CD4-positive, alpha-beta memory T cell (primary cell): ENCODE measurements around the gene CFAP97D2. TPM values are rescaled to one million over a fixed set of nuclear protein-coding genes. Genes with fewer than 3 reads are reported as not detected.
"Not testable (repeated sequence)": the region's sequence is repeated elsewhere in the genome, so short reads cannot be mapped to it uniquely, and the experiment has no call there.

Source experiments
- CTCF ChIA-PET: fragments of 350-600 bp; sonication (Branson Sonifier 250); formaldehyde crosslinking; loops from one replicate; lab custom pipeline; 2021; ENCODE audit warnings: inconsistent platforms; ENCODE audit not compliant: partially characterized antibody; lab: Charles Lee
- POLR2A ChIA-PET: fragments of 350-600 bp; sonication (Branson Sonifier 250); formaldehyde crosslinking; loops from one replicate; lab custom pipeline; 2021; ENCODE audit not compliant: partially characterized antibody; lab: Charles Lee
- DNase-seq, 5 donors: peaks; one replicate each; pipeline versions ENCODE4 v3.0.0 to v3.0.0-alpha.2; 2020 to 2022; ENCODE audit warnings: mixed read lengths in 1 of 5
- H3K27ac ChIP-seq: one replicate; pipeline ENCODE4 v1.7.0; 2013; ENCODE audit warnings: low read depth, low read length
- H3K27me3 ChIP-seq: 2 replicates; pipeline ENCODE4 v1.7.0; 2013; ENCODE audit warnings: mild to moderate bottlenecking, low read length, moderate library complexity; ENCODE audit not compliant: insufficient read depth
- H3K36me3 ChIP-seq: 2 replicates; pipeline ENCODE4 v1.7.0; 2013; ENCODE audit warnings: mild to moderate bottlenecking, low read length, moderate library complexity; ENCODE audit not compliant: insufficient read depth
- H3K4me1 ChIP-seq: 2 replicates; pipeline ENCODE4 v1.7.0; 2013; ENCODE audit warnings: mild to moderate bottlenecking, low read length, moderate library complexity; ENCODE audit not compliant: insufficient read depth
- H3K4me3 ChIP-seq, 2 donors: one replicate each; pipeline ENCODE4 v1.7.0; 2013; ENCODE audit warnings: low read length in 2 of 2, mild to moderate bottlenecking in 1 of 2
- H3K9me3 ChIP-seq, 2 donors: one replicate each; pipeline ENCODE4 v1.7.0; 2013; ENCODE audit warnings: low read length in 2 of 2, control low read depth in 1 of 2; ENCODE audit not compliant: control insufficient read depth in 1 of 2
- H3K27ac Mint-ChIP-seq, 7 donors: one replicate each; pipeline ENCODE4 v1.8.0; 2020 to 2021; ENCODE audit warnings: mixed read lengths in 7 of 7, mild to moderate bottlenecking in 6 of 7, inconsistent platforms in 3 of 7, moderate library complexity in 3 of 7
- H3K27me3 Mint-ChIP-seq, 2 donors: one replicate each; pipeline ENCODE4 v1.8.0; 2020 to 2021; ENCODE audit warnings: mixed read lengths in 2 of 2
- H3K36me3 Mint-ChIP-seq, 2 donors: one replicate each; pipeline ENCODE4 v1.8.0; 2020 to 2021; ENCODE audit warnings: mixed read lengths in 2 of 2, inconsistent platforms in 1 of 2, mild to moderate bottlenecking in 1 of 2
- H3K4me1 Mint-ChIP-seq, 4 donors: one replicate each; pipeline ENCODE4 v1.8.0; 2020 to 2021; ENCODE audit warnings: mixed read lengths in 4 of 4, mild to moderate bottlenecking in 1 of 4
- H3K4me3 Mint-ChIP-seq, 8 donors: one replicate each; pipeline ENCODE4 v1.8.0; 2020 to 2021; ENCODE audit warnings: mixed read lengths in 8 of 8, mild to moderate bottlenecking in 7 of 8, moderate library complexity in 6 of 8, inconsistent platforms in 3 of 8
- H3K9me3 Mint-ChIP-seq, 8 donors: one replicate each; pipeline ENCODE4 v1.8.0; 2020 to 2021; ENCODE audit warnings: mixed read lengths in 8 of 8, mild to moderate bottlenecking in 5 of 8, inconsistent platforms in 3 of 8, moderate library complexity in 1 of 8
- intact Hi-C: fragments of 100-400 bp; cut with micrococcal nuclease; formaldehyde crosslinking; loops from one replicate; pipeline ENCODE4 v1.15.1; 2023
- polyA plus RNA-seq, 2 donors: library from polyadenylated mRNA; unstranded; fragments of 300-500 nt; fragmentation: Illumina TruSeq; gene quantifications; one replicate each; pipeline ENCODE4 v1.2.3, GENCODE V29; 2021
- total RNA-seq, 2 experiments: library from RNA; stranded (reverse); gene quantifications; one replicate each; pipeline ENCODE4 v1.2.3, GENCODE V29; 2021

CFAP97D2 gene
- total and polyA plus RNA-seq, 4 experiments from 2014 or later = not detected

DNA sequence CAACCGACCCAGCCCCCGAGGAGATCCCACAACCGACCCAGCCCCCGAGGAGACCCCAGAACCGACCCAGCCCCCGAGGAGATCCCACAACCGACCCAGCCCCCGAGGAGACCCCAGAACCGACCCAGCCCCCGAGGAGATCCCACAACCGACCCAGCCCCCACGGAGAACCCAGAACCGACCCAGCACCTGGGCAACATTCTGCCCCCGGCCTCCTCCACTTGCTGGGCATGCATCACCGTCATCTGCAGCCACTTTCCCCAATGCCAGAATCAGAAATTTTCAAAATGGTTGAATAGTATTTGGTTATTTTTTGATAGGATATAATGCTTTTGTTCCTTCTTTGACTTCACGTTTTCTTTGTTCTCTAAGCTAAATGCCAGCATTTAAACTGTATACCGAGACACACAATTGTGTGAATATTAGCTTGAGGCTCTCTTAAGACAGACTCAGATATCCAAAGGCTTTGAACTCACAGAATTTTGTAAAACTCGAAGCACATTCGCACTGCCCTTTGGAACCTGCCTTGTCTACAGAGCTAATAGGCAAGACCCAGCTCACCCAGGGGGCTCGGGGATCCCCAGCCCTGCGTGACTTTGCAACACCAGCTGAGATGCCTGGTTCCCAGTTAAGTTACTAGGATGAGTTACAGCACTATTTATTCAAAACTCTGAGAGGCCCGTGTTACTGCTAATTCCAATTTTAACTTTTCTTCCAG is 31.1 kb upstream of the CFAP97D2 start:
- H3K36me3 Mint-ChIP-seq = peaks cover 7% of the 10 kb centered on the region in 2 donors
- ChIA-PET CTCF (interaction anchor here (0.6 to 1.6 kb wide), 11 partner anchors 8 to 78 kb away, joined by 3 to 11 read pairs (median 4); no protein-coding TSS in a partner anchor), POLR2A (interaction anchor here (0.8 to 1.6 kb wide), 23 partner anchors 8 to 134 kb away, joined by 3 to 87 read pairs (median 5); partner anchors contain the start of genes RASA3 and UPF3A)
- H3K9me3 Mint-ChIP-seq = peaks cover 0 to 2% (median 0%) of the 10 kb centered on the region in 8 donors
- H3K4me1 ChIP-seq = peaks cover 98% of the 10 kb centered on the region
- intact Hi-C loops = loop anchor here (1.0 to 5.0 kb wide), 4 partner anchors 14 to 78 kb away; no protein-coding TSS in a partner anchor
- peak overlapping the region; percentile 95 to 100 (median 100) for H3K27ac Mint-ChIP-seq
- H3K27ac ChIP-seq = peak overlapping the region; percentile 81
- H3K27me3 Mint-ChIP-seq = no peaks in the 10 kb centered on the region
- peaks cover 63 to 82% (median 78%) of the 10 kb centered on the region in 4 donors for H3K4me1 Mint-ChIP-seq
- no peak for DNase-seq
- no peaks in the 10 kb centered on the region for H3K9me3 ChIP-seq
- H3K36me3 ChIP-seq = no peaks in the 10 kb centered on the region
- H3K27me3 ChIP-seq = no peaks in the 10 kb centered on the region
- H3K4me3 Mint-ChIP-seq = peak overlapping the region; percentile 41 to 93 (median 78)
- peak overlapping the region in 1 of 2 donors; percentile 6 for H3K4me3 ChIP-seq

DNA sequence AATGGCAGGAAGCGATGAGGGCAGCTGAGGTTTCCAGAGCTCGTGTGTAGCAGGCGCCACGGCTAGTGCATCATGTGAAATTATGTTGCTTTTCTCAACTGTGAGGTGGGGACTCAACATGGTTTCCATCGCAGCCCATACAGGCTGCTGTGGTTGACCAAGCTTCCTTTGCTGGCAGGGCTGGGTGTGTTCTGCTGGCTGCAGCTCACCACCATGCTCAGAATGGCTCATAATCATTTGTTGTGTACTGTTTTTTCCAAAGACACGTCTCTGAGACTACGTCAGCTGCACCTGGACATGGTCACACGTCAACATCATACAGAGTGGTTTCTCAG is 30.6 kb upstream of the CFAP97D2 start:
- intact Hi-C loops = loop anchor here (1.0 to 5.0 kb wide), 4 partner anchors 14 to 78 kb away; no protein-coding TSS in a partner anchor
- Mint-ChIP-seq H3K27ac (peak overlapping the region; percentile 95 to 100 (median 100)), H3K27me3 (no peaks in the 10 kb centered on the region), H3K36me3 (peaks cover 7% of the 10 kb centered on the region in 2 donors), H3K4me1 (peaks cover 67 to 88% (median 82%) of the 10 kb centered on the region in 4 donors), H3K9me3 (peaks cover 0 to 2% (median 0%) of the 10 kb centered on the region in 8 donors), H3K4me3 (peak overlapping the region; percentile 57 to 93 (median 78))
- peak; percentile 93 to 98 (median 96) for DNase-seq
- Histone ChIP-seq H3K36me3 (no peaks in the 10 kb centered on the region), H3K27ac (peak overlapping the region; percentile 81), H3K9me3 (no peaks in the 10 kb centered on the region), H3K4me3 (peak overlapping the region in 1 of 2 donors; percentile 6), H3K4me1 (peaks cover 95% of the 10 kb centered on the region), H3K27me3 (no peaks in the 10 kb centered on the region)
- CTCF ChIA-PET = interaction anchor here (0.6 to 1.6 kb wide), 11 partner anchors 8 to 78 kb away, joined by 3 to 11 read pairs (median 4); no protein-coding TSS in a partner anchor
- POLR2A ChIA-PET = interaction anchor here (0.8 to 1.6 kb wide), 23 partner anchors 8 to 133 kb away, joined by 3 to 87 read pairs (median 5); partner anchors contain the start of genes RASA3 and UPF3A

DNA sequence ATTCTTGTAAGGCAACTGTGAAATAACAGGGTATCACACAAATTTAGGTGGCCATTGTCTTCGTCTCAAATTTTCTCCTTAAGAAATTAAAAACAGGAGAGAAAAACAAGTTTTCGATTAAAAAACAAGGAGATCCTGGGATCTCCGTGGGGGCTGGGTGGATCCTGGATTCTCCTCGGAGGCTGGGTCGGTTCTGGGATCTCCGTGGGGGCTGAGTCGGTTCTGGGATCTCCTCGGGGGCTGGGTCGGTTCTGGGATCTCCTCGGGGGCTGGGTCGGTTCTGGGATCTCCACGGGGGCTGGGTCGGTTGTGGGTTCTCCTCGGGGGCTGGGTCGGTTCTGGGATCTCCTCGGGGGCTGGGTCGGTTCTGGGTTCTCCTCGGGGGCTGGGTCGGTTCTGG is 30.2 kb upstream of the CFAP97D2 start:
- peaks cover 70 to 92% (median 84%) of the 10 kb centered on the region in 4 donors for H3K4me1 Mint-ChIP-seq
- intact Hi-C loops = loop anchor here (1.0 to 5.0 kb wide), 4 partner anchors 13 to 77 kb away; no protein-coding TSS in a partner anchor
- H3K27me3 Mint-ChIP-seq, H3K27me3 ChIP-seq, H3K9me3 Mint-ChIP-seq, DNase-seq, H3K36me3 ChIP-seq, H3K36me3 Mint-ChIP-seq, H3K4me3 ChIP-seq, H3K9me3 ChIP-seq: not testable (repeated sequence)
- POLR2A ChIA-PET = interaction anchor here (0.9 to 1.6 kb wide), 17 partner anchors 9 to 83 kb away, joined by 3 to 87 read pairs (median 7); partner anchors contain the start of gene RASA3
- CTCF ChIA-PET = interaction anchor here (0.8 to 1.6 kb wide), 7 partner anchors 11 to 77 kb away, joined by 3 to 11 read pairs (median 4); no protein-coding TSS in a partner anchor
- H3K27ac ChIP-seq = peak overlapping the region; percentile 81
- peak overlapping the region; percentile 95 to 100 (median 100) for H3K27ac Mint-ChIP-seq
- H3K4me3 Mint-ChIP-seq = peak overlapping the region; percentile 57 to 93 (median 80)
- H3K4me1 ChIP-seq = peaks cover 95% of the 10 kb centered on the region

DNA sequence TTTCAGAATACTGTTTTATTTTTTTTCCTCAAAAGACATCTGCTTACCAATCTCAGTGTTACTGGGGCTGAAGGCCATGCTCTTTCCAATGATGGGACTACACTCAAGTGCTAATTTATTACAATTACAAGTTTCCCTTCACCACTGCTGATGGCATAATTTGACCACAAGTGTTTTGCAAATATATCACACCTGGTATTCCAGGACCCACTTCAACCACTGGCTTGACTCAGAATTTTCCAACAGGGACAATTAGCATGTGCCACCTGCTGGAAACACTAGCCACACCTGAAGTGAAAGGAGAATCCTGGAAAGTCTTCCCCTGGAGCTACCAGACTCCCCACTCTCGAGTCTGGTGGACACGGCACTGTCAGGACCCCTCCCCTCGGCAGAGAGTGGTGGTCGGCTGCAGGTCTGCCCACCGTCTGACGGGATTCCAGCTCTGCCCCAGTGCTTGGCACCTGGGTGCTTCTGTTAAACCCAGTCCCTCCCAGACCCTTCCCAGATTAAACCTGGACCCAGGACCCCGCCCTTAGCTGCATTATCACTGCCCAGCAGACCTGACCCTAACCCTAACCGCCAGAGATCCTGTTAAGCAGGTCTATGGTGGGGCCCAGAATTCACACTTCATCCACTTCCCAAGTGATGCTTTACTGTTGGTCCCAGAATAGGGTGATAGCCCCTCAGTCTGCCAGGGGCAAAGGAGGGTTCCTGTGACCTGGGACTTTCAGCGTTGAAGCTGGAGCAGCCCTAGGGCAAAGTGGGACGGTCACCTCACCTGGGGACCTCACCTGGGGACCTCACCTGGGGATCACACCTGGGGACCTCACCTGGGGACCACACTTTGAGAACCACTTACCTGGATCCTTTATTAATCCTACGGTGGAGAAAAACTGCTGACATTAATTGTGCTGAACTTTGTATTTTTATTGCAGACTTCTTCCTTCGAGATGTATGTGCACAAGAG is 29.0 kb upstream of the CFAP97D2 start:
- no peaks in the 10 kb centered on the region for H3K27me3 Mint-ChIP-seq
- peaks cover 0 to 5% (median 0%) of the 10 kb centered on the region in 8 donors for H3K9me3 Mint-ChIP-seq
- H3K4me3 Mint-ChIP-seq = peak overlapping the region; percentile 54 to 93 (median 76)
- DNase-seq = no peak
- ChIA-PET CTCF (interaction anchor here (0.8 to 3.2 kb wide), 4 partner anchors 12 to 76 kb away, joined by 3 to 13 read pairs (median 5); no protein-coding TSS in a partner anchor), POLR2A (interaction anchor here (2.4 to 4.0 kb wide), 5 partner anchors 7 to 23 kb away, joined by 10 to 32 read pairs (median 24); no protein-coding TSS in a partner anchor)
- no peaks in the 10 kb centered on the region for H3K36me3 ChIP-seq
- peak overlapping the region; percentile 81 for H3K27ac ChIP-seq
- H3K4me3 ChIP-seq = peak overlapping the region in 1 of 2 donors; percentile 25
- H3K9me3 ChIP-seq = no peaks in the 10 kb centered on the region
- peaks cover 91% of the 10 kb centered on the region for H3K4me1 ChIP-seq
- peaks cover 7% of the 10 kb centered on the region in 2 donors for H3K36me3 Mint-ChIP-seq
- peaks cover 68 to 92% (median 84%) of the 10 kb centered on the region in 4 donors for H3K4me1 Mint-ChIP-seq
- intact Hi-C loops = loop anchor here (5.0 kb wide), 1 partner anchor 38 kb away; no protein-coding TSS in a partner anchor
- H3K27me3 ChIP-seq = no peaks in the 10 kb centered on the region
- H3K27ac Mint-ChIP-seq = peak overlapping the region; percentile 95 to 100 (median 100)

DNA sequence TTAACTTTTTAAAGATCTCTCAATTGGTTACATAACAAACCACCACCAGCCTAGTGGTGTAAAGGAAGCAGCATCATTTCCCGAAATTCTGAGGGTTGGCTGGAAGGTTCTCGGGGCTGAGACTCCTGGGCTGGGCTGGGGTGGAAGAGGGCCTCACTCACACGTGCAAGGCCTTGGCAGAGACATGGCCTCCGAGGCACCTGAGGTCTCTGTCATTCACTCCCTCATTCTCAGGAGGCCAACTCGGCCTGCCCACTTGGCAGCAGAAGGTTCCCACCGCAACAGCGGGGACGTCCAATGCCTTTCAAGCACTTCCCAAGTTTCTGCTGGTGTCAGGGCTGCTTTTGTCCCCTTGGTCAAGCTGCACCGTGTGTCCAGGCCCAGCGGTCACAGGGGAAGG is 28.0 kb upstream of the CFAP97D2 start:
- Histone ChIP-seq H3K36me3 (no peaks in the 10 kb centered on the region), H3K27me3 (no peaks in the 10 kb centered on the region), H3K4me3 (peak overlapping the region in 1 of 2 donors; percentile 15), H3K9me3 (no peaks in the 10 kb centered on the region), H3K27ac (peak overlapping the region; percentile 81), H3K4me1 (peaks cover 81% of the 10 kb centered on the region)
- peaks cover 0 to 5% (median 0%) of the 10 kb centered on the region in 8 donors for H3K9me3 Mint-ChIP-seq
- peaks cover 5 to 7% of the 10 kb centered on the region in 2 donors for H3K36me3 Mint-ChIP-seq
- H3K4me1 Mint-ChIP-seq = peaks cover 60 to 82% (median 74%) of the 10 kb centered on the region in 4 donors
- CTCF ChIA-PET = interaction anchor here (1.0 to 3.2 kb wide), 6 partner anchors 11 to 75 kb away, joined by 4 to 13 read pairs (median 5); no protein-coding TSS in a partner anchor
- DNase-seq = peak in 4 of 5 donors; percentile 47 to 75 (median 58)
- H3K27ac Mint-ChIP-seq = peak overlapping the region; percentile 95 to 100 (median 100)
- intact Hi-C loops = no loop called here
- POLR2A ChIA-PET = interaction anchor here (1.2 to 4.0 kb wide), 8 partner anchors 8 to 30 kb away, joined by 3 to 32 read pairs (median 16); no protein-coding TSS in a partner anchor
- H3K4me3 Mint-ChIP-seq = peak overlapping the region; percentile 62 to 93 (median 72)
- no peaks in the 10 kb centered on the region for H3K27me3 Mint-ChIP-seq
